ENCODE data around the gene LRRC26. TPM values are rescaled to one million over a fixed set of nuclear protein-coding genes. Genes with fewer than 3 reads are reported as not detected.

Gene LRRC26
- total RNA-seq, 2 experiments from 2014 or later: not detected

GRCh38 chr9:137161558-137162486, 8.0 kb downstream of the LRRC26 start:
- no peaks in the 10 kb centered on the region for H3K36me3 Mint-ChIP-seq (ENCODE audit: low read depth)
- ATAC-seq (no peak), DNase-seq (no peak)
- CTCF ChIA-PET: no interaction called here
- peaks cover 30% of the 10 kb centered on the region for H3K27me3 Mint-ChIP-seq (ENCODE audit: low read depth)
- no peak overlapping the region for H3K27ac Mint-ChIP-seq
- H3K4me1 Mint-ChIP-seq (ENCODE audit: low read depth): peaks cover 22% of the 10 kb centered on the region
- no peak overlapping the region for H3K4me3 Mint-ChIP-seq
- H3K9me3 Mint-ChIP-seq (ENCODE audit: insufficient read depth): no peaks in the 10 kb centered on the region
- POLR2A ChIA-PET: no interaction called here

- Mint-ChIP-seq H3K9me3 (ENCODE audit: insufficient read depth) (no peaks in the 10 kb centered on the region), H3K27ac (no peak overlapping the region), H3K4me1 (ENCODE audit: low read depth) (peaks cover 26% of the 10 kb centered on the region), H3K36me3 (ENCODE audit: low read depth) (no peaks in the 10 kb centered on the region), H3K4me3 (no peak overlapping the region), H3K27me3 (ENCODE audit: low read depth) (peaks cover 30% of the 10 kb centered on the region)
- DNase-seq (no peak), ATAC-seq (no peak)
- CTCF ChIA-PET: no interaction called here
- POLR2A ChIA-PET: no interaction called here
Observed at GRCh38 chr9:137160716-137161557, 8.9 kb downstream of the LRRC26 start.

GRCh38 chr9:137160054-137160425, 9.8 kb downstream of the LRRC26 start:
- Mint-ChIP-seq H3K9me3 (ENCODE audit: insufficient read depth) (no peaks in the 10 kb centered on the region), H3K4me3 (no peak overlapping the region), H3K27me3 (ENCODE audit: low read depth) (peaks cover 35% of the 10 kb centered on the region), H3K27ac (no peak overlapping the region), H3K4me1 (ENCODE audit: low read depth) (peaks cover 26% of the 10 kb centered on the region), H3K36me3 (ENCODE audit: low read depth) (no peaks in the 10 kb centered on the region)
- ChIA-PET CTCF (no interaction called here), POLR2A (no interaction called here)
- ATAC-seq (no peak), DNase-seq (no peak)

- ATAC-seq (no peak), DNase-seq (no peak)
- H3K9me3 Mint-ChIP-seq (ENCODE audit: insufficient read depth): no peaks in the 10 kb centered on the region
- H3K36me3 Mint-ChIP-seq (ENCODE audit: low read depth): no peaks in the 10 kb centered on the region
- peaks cover 26% of the 10 kb centered on the region for H3K4me1 Mint-ChIP-seq (ENCODE audit: low read depth)
- peak overlapping the region; percentile 24 for H3K27ac Mint-ChIP-seq
- peaks cover 39% of the 10 kb centered on the region for H3K27me3 Mint-ChIP-seq (ENCODE audit: low read depth)
- POLR2A ChIA-PET: interaction anchor here (1.2 kb wide), 1 partner anchor 30 kb away, joined by 3 read pairs; no protein-coding TSS in a partner anchor
- no peak overlapping the region for H3K4me3 Mint-ChIP-seq
- CTCF ChIA-PET: no interaction called here
Observed at GRCh38 chr9:137159105-137160053, 10.5 kb downstream of the LRRC26 start.

- no peaks in the 10 kb centered on the region for H3K9me3 Mint-ChIP-seq (ENCODE audit: insufficient read depth)
- DNase-seq (no peak), ATAC-seq (no peak)
- no peak overlapping the region for H3K4me3 Mint-ChIP-seq
- H3K36me3 Mint-ChIP-seq (ENCODE audit: low read depth): no peaks in the 10 kb centered on the region
- H3K27ac Mint-ChIP-seq: no peak overlapping the region
- POLR2A ChIA-PET: interaction anchor here (1.2 kb wide), 1 partner anchor 29 kb away, joined by 3 read pairs; no protein-coding TSS in a partner anchor
- H3K4me1 Mint-ChIP-seq (ENCODE audit: low read depth): peaks cover 26% of the 10 kb centered on the region
- CTCF ChIA-PET: no interaction called here
- H3K27me3 Mint-ChIP-seq (ENCODE audit: low read depth): peaks cover 39% of the 10 kb centered on the region
Observed at GRCh38 chr9:137158625-137159024, 11.2 kb downstream of the LRRC26 start.

- H3K4me3 Mint-ChIP-seq: no peak overlapping the region
- POLR2A ChIA-PET: interaction anchor here (0.6 to 1.3 kb wide), 2 partner anchors 31 to 50 kb away, joined by 3 read pairs; no protein-coding TSS in a partner anchor
Observed at GRCh38 chr9:137157618-137158415, 12.0 kb downstream of the LRRC26 start.

GRCh38 chr9:137156567-137157375, 13.1 kb downstream of the LRRC26 start:
- ChIA-PET CTCF (interaction anchor here (0.7 to 1.2 kb wide), 3 partner anchors 43 to 209 kb away, joined by 3 read pairs; no protein-coding TSS in a partner anchor), POLR2A (interaction anchor here (0.6 to 1.3 kb wide), 4 partner anchors 12 to 32 kb away, joined by 3 to 5 read pairs (median 3); no protein-coding TSS in a partner anchor)
- Mint-ChIP-seq H3K4me3 (peak overlapping the region; percentile 32), H3K9me3 (ENCODE audit: insufficient read depth) (no peaks in the 10 kb centered on the region), H3K36me3 (ENCODE audit: low read depth) (no peaks in the 10 kb centered on the region), H3K27me3 (ENCODE audit: low read depth) (peaks cover 35% of the 10 kb centered on the region), H3K4me1 (ENCODE audit: low read depth) (peaks cover 25% of the 10 kb centered on the region), H3K27ac (no peak overlapping the region)
- ATAC-seq (peak; percentile 58), DNase-seq (peak; percentile 64)

More at GRCh38 chr9:137157618-137158415, 12.0 kb downstream of the LRRC26 start:
- H3K4me1 Mint-ChIP-seq (ENCODE audit: low read depth): peaks cover 26% of the 10 kb centered on the region
- peaks cover 36% of the 10 kb centered on the region for H3K27me3 Mint-ChIP-seq (ENCODE audit: low read depth)
- ATAC-seq (no peak), DNase-seq (no peak)
- H3K27ac Mint-ChIP-seq: no peak overlapping the region
- no peaks in the 10 kb centered on the region for H3K9me3 Mint-ChIP-seq (ENCODE audit: insufficient read depth)
- H3K36me3 Mint-ChIP-seq (ENCODE audit: low read depth): no peaks in the 10 kb centered on the region
- CTCF ChIA-PET: interaction anchor here (1.0 kb wide), 1 partner anchor 90 kb away, joined by 3 read pairs; no protein-coding TSS in a partner anchor

- peaks cover 19% of the 10 kb centered on the region for H3K4me1 Mint-ChIP-seq (ENCODE audit: low read depth)
- DNase-seq (no peak), ATAC-seq (no peak)
- CTCF ChIA-PET: interaction anchor here (0.9 kb wide), 1 partner anchor 74 kb away, joined by 3 read pairs; the partner anchor contains the start of gene RNF224
- no peak overlapping the region for H3K4me3 Mint-ChIP-seq
- H3K9me3 Mint-ChIP-seq (ENCODE audit: insufficient read depth): no peaks in the 10 kb centered on the region
- no peaks in the 10 kb centered on the region for H3K36me3 Mint-ChIP-seq (ENCODE audit: low read depth)
- POLR2A ChIA-PET: no interaction called here
- H3K27me3 Mint-ChIP-seq (ENCODE audit: low read depth): peaks cover 23% of the 10 kb centered on the region
- no peak overlapping the region for H3K27ac Mint-ChIP-seq
Observed at GRCh38 chr9:137152844-137153405, 16.9 kb downstream of the LRRC26 start.

GRCh38 chr9:137150617-137151457, 19.0 kb downstream of the LRRC26 start:
- H3K27ac Mint-ChIP-seq: no peak overlapping the region
- DNase-seq (peak; percentile 61), ATAC-seq (peak; percentile 40)
- CTCF ChIA-PET: interaction anchor here (1.2 to 2.0 kb wide), 4 partner anchors 38 to 116 kb away, joined by 3 to 4 read pairs (median 4); partner anchors contain the start of genes ANAPC2, RNF224 and SSNA1
- H3K9me3 Mint-ChIP-seq (ENCODE audit: insufficient read depth): no peaks in the 10 kb centered on the region
- H3K27me3 Mint-ChIP-seq (ENCODE audit: low read depth): peaks cover 10% of the 10 kb centered on the region
- H3K36me3 Mint-ChIP-seq (ENCODE audit: low read depth): no peaks in the 10 kb centered on the region
- no peak overlapping the region for H3K4me3 Mint-ChIP-seq
- H3K4me1 Mint-ChIP-seq (ENCODE audit: low read depth): peaks cover 7% of the 10 kb centered on the region
- POLR2A ChIA-PET: interaction anchor here (0.8 to 1.3 kb wide), 4 partner anchors 13 to 90 kb away, joined by 3 to 4 read pairs (median 3); partner anchors contain the start of gene TUBB4B

All from activated CD8-positive, alpha-beta T cell treated with anti-CD3 and anti-CD28 coated beads, Interleukin-2, amount 10 ng/mL, durations not matched to agents 7 days and 5 days (primary cell).